ENCODE data around the gene EHMT1.

EHMT1 gene

GRCh38 chr9:137632230-137633161, 13.7 kb downstream of the EHMT1 start:
- no peak for TF ChIP-seq TAF1 (IDR thresholded peaks at IDR 0.05; ENCODE audit: borderline replicate concordance, insufficient read depth, low read length)
- no peak for TF ChIP-seq POLR2AphosphoS5 (IDR thresholded peaks at IDR 0.05; ENCODE audit: low read depth, low read length)
- TF ChIP-seq FOXP2 (optimal IDR thresholded peaks at IDR 0.05; ENCODE audit: borderline replicate concordance, extremely low read depth, extremely low read length, insufficient read depth), result no peak
- TF ChIP-seq SIN3A (IDR thresholded peaks at IDR 0.05; ENCODE audit: borderline replicate concordance, insufficient read depth, low read length), result no peak
- TF ChIP-seq REST (IDR thresholded peaks at IDR 0.05; ENCODE audit: insufficient read depth in 1 of 2, low read depth in 2 of 2, low read length in 2 of 2), result no peak

GRCh38 chr9:137634016-137634415, 15.2 kb downstream of the EHMT1 start:
- TF ChIP-seq REST (IDR thresholded peaks at IDR 0.05; ENCODE audit: insufficient read depth in 1 of 2, low read depth in 2 of 2, low read length in 2 of 2), result no peak

GRCh38 chr9:137638680-137639079, 19.9 kb downstream of the EHMT1 start:
- no peak for TF ChIP-seq TAF1 (IDR thresholded peaks at IDR 0.05; ENCODE audit: borderline replicate concordance, insufficient read depth, low read length)
- TF ChIP-seq FOXP2 (optimal IDR thresholded peaks at IDR 0.05; ENCODE audit: borderline replicate concordance, extremely low read depth, extremely low read length, insufficient read depth), result no peak
- TF ChIP-seq SIN3A (IDR thresholded peaks at IDR 0.05; ENCODE audit: borderline replicate concordance, insufficient read depth, low read length), result no peak
- no peak for TF ChIP-seq REST (IDR thresholded peaks at IDR 0.05; ENCODE audit: insufficient read depth in 1 of 2, low read depth in 2 of 2, low read length in 2 of 2)
- no peak for TF ChIP-seq POLR2AphosphoS5 (IDR thresholded peaks at IDR 0.05; ENCODE audit: low read depth, low read length)

GRCh38 chr9:137639303-137640051, 20.7 kb downstream of the EHMT1 start:
- no peak for TF ChIP-seq POLR2AphosphoS5 (IDR thresholded peaks at IDR 0.05; ENCODE audit: low read depth, low read length)
- TF ChIP-seq TAF1 (IDR thresholded peaks at IDR 0.05; ENCODE audit: borderline replicate concordance, insufficient read depth, low read length), result no peak
- TF ChIP-seq REST (IDR thresholded peaks at IDR 0.05; ENCODE audit: insufficient read depth in 1 of 2, low read depth in 2 of 2, low read length in 2 of 2), result no peak
- TF ChIP-seq SIN3A (IDR thresholded peaks at IDR 0.05; ENCODE audit: borderline replicate concordance, insufficient read depth, low read length), result no peak
- TF ChIP-seq FOXP2 (optimal IDR thresholded peaks at IDR 0.05; ENCODE audit: borderline replicate concordance, extremely low read depth, extremely low read length, insufficient read depth), result no peak
